NCI-H2107 treated with DMSO at 0.1 percent for 48 hours (cell line): ENCODE data around the gene ZBTB20.

Source experiments
- DNase-seq: peaks from one replicate; lab custom pipeline; 2025; ENCODE audit not compliant: unreplicated experiment; lab: John Stamatoyannopoulos, UW

The ZBTB20 gene

DNA sequence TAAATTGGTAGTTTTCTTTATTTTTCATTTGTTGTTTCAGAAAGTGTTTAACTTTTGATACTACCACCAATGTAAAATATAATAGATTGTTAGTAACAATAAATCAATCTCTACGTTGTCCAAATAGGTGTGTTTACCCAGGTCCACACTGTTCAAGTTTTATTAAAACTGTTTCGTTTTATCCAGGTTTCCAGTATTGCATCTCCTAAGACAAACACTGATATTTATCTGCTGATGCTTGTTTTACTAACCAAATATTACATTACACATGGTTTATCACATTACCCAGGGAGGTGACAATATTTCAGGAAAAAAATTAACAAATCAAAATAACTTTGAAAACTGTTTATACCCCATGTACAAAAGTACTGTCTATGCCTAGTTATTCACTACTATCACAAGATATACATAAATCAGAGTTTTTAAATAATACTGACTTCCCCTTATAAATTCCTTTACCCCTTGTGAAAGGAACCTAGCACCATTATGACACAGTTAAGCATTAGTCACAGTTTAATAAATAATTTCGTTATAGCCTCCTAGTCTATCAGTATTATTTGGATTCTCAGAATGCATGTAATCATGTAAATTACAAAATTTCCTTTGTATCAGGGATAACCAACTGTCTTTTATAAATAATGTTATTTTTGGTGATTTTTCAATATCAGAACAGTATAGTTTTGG, 205.3 kb downstream of the ZBTB20 start:
- no peak for DNase-seq

DNA sequence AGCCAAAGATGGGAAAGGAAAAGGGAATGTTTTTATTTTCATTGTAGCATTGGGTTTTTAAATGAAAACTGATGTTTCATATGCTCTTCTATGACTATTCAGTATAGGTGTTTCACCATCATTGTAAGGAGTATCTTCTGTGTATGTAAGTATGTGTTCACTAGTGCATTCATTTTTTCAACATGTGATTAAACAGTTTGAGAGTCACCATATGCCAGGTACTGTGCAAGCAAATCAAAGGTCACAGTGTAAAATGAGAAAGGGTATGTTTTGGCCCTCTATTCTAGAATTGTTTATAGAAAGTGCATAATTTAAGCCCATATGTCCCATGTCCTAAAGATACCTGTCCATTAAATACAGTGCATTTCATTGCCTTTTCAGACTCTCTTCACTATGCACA, 207.2 kb downstream of the ZBTB20 start:
- no peak for DNase-seq

DNA sequence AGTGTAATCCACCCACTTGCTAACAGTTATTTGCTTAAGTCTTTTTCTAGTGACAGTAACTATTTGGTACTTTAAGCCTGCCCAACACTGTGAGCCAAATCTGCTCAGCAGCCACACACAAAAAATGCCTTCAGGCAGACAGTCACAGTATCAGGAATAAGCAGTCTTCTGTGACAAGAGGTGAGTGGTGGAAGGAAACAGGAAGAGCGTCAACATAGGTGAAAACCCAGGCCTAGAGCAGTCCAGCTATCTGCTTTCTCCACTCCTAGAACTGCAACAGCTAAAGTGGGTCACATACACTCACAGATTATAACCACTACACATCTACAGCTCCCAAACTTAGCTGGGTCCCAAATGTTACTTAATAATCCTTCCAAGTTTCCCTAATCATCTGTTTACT, 213.7 kb downstream of the ZBTB20 start:
- no peak for DNase-seq

DNA sequence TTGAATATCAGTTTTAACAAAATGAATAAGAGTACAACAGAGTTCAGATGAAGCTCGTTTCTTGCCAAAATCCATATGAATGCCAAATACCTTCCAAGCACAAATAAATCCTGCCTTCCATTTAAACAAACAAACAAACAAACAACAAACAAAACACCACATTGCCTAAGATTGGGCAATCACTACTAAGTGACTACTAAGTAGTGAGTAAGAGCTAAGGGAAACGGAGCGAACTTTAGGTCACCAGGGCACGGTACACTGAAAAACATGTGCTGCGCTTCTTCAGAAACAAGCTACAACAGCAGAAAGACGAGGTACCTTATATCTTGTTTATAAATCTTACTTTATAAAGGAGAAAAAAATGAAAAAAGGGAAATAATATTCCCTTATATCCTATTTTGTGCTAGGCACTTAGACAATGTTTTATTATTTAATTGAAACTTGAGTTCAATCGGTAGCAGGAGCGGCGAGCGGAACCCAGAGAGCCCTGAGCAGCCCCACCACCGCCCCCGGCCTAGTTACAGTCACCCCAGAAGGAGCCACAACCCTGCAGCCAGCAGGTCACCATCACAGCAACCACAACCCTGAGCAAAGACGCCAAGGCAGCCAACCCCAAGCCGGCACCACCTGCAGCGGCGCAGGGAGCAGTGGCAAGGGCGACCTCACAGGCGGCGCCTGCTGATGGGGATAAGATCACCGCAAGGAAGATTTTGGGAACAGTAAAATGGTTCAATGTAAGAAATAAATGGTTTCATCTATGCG, 216.9 kb downstream of the ZBTB20 start:
- no peak for DNase-seq

DNA sequence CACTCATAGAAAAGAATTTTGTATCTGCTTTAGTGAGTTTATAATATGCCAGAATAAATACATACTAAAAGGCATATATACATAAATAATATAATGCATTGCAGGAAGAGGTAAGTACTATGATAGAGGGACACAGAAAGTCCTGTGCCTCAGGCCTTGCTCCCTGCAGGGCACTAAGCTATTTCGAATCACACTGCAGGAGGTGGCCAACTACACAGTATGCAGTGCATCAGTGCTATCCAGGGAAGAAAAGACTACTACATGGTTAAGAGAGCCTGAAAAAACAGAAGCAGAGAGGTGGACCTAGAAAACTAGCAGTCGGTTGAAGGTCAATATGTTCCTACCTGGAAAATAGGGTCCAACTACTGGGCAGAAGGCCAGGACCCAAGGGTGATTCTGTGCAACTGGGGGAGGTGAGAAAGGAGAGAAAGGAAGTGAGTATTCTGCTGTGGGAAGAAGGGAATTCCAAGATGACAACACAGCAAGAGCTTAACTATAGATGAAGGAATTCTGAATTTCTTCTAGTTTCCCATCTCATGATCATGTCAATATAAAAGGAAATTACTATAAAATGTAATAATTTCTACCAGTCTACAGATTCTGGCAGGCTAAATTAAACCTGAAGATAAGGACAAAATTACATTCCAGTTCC, 218.0 kb downstream of the ZBTB20 start:
- no peak for DNase-seq

DNA sequence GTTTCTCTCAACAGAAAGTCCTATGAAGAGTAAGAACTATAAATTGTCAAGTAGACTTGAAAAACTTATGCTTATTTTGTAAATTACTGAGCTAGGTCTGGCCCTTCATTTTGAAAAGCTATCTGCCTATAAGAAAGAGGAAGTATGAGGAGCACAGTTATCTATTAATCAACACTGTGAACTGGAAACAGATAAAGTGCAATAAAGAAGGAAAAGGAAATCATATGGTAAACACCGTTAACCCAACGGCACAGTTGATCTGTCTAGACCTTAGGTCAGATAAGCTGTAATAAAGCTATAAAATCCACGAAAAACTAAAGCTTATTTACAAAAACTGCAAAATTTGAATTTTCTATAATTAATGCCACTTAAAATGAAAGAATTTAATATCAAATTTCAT, 242.5 kb downstream of the ZBTB20 start:
- no peak for DNase-seq

DNA sequence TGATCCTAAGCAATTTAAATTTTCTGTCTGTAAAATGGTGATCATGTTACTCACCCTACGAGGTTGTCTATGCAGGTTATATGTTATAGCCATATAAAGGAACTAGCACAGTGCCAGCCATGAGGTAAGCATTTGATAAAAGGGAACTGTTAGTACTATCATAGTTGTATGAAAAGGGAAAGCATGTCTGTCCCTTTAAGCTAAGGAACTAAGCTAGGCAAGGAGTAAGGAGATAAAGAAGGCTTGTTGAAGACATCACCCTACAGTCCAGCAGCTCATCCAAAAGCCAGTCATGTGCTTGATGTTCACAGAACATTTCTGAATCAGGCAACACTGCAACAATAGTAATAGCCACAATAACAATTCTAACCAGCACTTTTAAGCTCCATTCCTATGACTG, 243.9 kb downstream of the ZBTB20 start:
- peak; percentile 65 for DNase-seq

DNA sequence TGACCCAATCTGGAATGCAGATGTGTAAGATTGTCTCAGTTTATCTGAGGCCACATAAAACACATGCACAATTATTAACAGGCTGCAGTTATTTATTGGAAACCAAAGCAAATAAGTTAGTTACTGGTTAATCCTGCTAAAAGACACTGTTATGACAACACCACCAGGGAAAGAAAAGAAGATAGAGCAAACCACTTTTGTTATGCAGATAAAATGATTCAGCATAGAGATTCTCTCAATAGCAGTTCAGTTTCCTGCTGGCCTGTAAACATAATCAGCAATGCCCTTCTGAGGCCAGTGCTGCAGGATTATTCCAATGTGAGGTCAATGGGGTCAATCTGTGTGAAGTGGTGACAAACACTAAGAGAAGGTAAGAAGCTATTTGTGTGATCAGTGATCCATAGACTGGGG, 244.4 kb downstream of the ZBTB20 start:
- no peak for DNase-seq

DNA sequence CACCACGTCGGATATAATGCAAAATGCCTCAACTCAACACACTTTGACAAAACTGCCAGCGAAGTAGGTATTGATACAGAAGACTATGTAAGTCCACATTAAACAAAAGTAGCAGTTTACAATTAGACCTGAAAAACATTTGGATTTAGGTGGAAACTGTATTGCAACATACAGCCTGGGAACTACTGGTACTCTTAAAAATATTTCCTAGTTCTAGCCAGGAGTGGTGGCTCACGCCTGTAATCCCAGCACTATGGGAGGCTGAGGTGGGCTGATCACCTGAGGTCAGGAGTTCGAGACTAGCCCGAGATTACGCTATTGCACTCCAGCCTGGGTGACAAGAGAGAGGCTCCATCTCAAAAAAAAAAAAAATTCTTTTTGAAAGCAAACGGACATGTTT, 246.2 kb downstream of the ZBTB20 start:
- DNase-seq = no peak

DNA sequence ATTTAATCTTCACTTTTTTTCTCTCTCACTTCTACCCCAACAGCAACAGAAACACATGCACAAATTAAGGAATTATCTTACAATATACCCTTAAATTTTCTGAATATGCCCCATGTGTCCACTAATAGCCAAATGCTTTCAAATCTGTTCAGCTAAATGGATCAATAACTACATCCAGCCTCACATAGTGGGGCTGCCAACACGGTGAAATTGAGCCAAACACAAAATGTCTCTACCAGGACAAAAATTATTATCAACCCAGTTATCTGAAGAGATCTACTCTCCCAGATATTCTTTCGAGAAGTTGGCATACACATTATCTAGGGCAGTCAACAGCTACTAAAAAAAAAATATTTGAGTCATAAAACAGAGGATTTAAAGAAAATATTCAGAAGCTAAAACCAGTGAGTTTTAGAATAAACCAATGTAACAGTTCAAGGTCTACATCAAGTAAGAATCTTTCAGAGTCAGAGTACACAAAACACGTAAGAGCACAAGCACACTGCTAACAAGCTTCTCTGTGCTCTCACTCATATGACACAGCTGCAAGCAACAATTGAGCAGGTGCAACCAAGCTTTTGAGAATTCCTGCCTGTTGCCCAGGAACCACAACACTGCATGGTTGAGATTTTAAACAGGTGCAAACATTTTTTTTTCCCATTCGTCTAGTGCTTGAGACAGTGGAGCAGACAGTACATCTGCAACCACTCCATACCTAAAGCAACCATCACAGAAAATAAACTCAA, 247.7 kb downstream of the ZBTB20 start:
- DNase-seq = peak; percentile 98

DNA sequence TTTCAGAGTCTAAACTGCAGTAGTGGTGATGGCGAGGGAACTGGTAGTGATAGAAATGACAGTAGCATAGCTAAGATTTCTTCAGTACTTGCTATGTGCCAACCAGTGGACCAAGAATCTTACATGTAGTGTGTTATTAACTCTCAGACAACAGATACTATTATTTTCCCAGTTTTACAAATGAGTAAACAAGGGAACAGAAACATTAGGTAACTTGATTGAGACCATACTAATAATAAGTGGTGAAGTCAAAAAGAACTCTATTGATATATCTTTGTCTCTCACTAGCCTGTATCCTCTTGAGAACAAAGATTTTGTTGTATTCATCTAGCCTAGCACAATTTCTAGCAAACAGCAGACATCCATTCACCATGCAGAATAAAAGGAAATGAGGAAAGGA, 250.1 kb downstream of the ZBTB20 start:
- DNase-seq = no peak

DNA sequence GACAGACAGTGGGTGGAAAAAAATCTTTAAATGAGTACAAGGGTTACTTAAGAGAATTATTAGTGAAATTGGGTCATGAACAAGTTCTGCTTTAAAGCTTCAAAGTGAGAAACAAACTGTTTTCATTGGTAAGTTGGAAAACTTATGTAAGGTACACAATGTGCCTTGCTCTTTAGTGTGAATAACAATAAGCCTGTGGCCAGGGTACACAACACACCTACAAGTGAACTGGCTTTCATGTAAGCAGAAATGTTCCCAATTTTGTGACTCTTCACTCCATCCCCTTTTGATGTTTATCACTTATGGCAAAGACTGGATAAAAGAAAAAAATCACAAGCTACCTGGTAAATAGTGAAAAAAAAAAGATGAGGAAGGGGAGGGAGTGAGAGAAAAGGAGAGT, 253.7 kb downstream of the ZBTB20 start:
- DNase-seq = no peak

DNA sequence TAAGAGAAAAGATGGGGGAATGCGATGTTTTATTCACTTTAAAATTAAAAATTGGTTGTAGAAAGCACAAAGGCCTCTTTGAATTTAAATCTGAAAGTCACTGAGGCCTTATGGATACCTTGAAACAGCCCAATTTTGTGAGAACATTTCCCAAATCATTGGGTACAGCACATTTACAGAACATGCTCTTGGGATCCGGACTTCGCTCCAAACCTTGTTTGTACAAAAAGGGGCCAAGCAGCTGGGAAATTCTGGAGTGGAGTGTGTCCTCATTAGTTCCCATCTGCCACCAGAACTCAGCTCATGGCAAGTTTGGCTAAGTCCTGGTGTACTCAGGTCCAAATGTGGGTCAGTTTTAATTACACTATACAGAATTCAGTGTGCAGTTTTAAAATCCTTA, 254.2 kb downstream of the ZBTB20 start:
- DNase-seq = peak; percentile 42

DNA sequence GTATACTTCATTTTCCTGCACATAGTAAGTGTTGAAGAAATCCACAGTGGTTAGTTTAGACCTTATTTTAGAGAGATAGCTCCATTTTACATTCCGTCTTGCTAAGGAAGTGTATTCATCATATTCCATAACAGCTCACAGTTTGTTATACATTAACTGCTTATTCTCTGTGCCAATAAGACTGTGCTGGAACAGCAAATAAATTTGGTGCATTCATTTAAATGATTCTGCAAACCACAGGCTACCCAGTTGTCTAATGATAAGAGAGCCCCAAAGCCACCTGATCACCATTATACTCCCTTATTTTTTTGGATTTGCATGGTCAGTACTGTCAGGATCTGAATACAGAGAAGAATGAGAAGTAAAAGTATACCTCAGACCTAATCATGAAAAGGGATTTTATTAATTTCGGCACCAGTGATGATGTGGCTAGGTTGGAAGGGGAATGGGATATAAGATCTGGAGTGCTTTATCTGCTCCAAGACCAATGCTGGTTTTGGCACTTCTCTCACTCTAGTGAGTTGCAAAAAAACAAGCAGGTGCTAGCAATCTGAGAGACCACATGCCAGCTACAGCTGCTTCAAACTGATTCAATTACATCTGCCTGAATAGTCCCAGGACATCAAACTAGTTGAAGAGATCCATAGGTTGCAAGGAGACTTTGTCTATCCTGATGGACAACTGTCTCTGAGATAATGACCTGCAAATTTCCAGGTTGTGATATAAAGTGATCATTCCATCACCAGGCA, 254.8 kb downstream of the ZBTB20 start:
- DNase-seq = peak; percentile 72

DNA sequence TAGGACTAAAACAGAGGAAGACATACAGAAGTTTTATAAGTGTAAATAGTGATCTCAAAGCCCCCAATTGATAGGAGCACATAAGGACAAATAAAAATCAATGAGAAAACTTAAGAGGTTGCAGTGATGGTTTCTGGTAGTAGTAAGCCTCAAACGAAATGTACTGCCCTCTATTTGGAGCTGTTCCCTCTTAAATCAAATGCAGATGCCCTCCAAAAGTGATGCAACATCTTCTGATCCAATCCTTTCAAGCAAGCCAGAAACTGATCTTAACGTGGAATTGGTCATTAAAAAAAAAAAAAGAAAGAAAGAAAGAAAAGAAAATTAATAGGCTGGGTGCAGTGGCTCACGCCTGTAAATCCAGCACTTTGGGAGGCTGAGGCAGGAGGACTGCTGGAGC, 259.3 kb downstream of the ZBTB20 start:
- no peak for DNase-seq

DNA sequence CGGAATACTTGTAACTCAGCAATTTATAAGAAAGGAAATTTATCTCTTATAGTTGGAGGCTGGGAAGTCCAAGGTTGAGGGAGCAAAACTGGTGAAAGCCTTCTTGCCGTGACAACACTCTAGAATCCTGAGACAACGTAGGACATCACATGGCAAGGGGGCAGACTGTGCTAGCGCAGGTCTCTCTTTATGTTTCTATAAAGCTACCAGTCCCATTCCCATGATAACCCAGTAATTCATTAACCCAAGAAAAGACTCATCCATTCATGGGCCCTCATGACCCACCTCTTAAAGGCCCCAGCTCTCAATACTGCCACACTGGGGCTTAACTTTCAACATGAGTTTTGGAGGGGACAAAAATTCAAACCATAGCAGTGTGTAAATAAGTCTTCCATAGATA, 260.2 kb downstream of the ZBTB20 start:
- DNase-seq = no peak

DNA sequence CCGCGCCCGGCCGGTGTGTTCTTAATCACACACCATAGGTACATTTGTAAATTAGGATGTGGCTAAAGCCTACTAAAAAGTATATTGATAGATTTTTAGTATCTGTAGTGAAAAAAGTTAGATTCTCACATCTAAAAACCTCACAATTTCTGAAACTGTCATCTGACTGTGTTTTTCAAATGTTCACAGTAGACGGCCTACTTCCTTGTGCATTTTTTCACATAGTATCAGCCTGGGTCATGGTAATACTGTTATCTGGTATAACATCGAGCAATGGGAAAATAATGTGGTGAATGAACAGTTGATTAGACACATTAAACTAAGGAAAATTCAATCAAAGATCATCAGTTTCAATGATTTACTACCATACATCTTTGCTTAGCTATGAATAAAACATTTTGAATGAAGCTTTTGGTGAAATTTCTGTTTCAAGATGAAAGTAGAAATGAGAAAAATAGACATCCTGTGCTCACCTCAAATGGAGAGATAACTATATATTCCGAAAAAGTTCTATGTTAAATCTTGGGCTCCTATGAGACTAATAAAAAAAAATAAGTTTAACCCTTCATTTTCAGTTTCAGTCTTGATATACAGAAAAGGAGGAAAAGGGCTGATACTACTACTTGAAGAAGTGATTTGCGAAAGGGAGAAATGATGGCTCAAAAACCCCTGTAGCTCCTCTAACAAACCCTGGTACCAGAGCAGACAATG, 262.7 kb downstream of the ZBTB20 start:
- DNase-seq = no peak

DNA sequence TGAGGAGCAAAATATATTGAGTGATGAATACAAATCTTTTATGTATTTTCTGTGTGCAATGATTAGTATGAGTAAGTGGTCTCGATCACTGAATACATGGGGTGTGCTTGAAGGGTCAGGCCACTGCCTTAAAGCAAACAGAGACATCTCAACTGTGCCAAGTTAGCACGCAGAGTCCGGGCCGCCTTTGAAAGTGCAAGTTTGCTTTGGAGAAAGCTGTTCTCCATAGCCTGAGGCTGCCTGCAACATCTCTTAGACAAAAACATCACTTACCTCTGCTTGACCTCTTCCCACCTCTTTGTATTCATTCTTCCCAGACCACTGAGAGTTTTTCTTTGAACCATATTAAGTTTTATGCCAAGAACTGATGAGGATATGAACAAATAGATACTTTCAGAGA, 267.0 kb downstream of the ZBTB20 start:
- DNase-seq = peak; percentile 56

DNA sequence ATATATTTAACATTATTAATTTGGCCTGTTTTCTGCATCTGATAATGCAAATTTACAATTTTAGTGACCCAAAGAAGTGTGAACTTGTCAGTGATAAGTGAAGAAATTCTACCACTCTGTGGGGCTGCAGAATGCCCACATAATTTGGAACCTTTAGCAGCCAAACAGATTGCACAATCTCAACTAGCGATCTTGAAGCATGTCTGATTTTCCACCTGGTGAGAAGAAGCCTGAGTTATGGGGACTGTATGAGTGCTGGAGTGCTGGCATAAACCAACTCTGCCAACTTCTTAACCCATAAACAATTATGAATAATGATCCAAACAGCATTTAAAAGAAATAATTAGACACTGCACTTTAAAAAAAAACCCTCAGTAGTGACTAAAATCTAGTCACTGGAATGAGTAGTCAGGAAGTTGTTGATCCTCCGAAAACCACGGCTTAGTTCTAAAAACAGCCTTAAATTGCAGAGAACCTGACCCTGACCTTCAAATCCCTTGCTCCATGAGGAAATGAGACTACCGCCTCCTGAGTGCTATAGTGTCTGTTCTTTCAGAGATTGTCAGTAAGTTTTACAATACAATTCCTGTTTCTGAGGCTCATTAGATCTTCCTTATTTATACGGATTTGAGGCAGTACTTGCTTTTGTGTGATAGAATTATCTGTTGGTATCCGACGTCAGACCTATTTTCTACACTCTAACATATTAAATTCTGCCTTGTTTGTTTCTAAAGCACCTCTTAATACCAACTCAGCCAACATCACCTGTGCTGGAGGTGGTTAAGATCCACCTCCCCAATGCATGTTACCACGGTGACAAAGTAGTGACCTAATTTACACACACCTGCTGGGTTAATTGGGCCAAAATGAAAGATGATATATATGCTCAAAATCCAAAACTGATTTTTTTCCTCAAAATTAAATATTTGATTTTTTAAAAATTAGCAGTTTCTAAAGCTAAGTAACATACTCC, 267.7 kb downstream of the ZBTB20 start:
- peak; percentile 87 for DNase-seq
